ENCODE data around the gene NDNF.

NDNF gene

DNA sequence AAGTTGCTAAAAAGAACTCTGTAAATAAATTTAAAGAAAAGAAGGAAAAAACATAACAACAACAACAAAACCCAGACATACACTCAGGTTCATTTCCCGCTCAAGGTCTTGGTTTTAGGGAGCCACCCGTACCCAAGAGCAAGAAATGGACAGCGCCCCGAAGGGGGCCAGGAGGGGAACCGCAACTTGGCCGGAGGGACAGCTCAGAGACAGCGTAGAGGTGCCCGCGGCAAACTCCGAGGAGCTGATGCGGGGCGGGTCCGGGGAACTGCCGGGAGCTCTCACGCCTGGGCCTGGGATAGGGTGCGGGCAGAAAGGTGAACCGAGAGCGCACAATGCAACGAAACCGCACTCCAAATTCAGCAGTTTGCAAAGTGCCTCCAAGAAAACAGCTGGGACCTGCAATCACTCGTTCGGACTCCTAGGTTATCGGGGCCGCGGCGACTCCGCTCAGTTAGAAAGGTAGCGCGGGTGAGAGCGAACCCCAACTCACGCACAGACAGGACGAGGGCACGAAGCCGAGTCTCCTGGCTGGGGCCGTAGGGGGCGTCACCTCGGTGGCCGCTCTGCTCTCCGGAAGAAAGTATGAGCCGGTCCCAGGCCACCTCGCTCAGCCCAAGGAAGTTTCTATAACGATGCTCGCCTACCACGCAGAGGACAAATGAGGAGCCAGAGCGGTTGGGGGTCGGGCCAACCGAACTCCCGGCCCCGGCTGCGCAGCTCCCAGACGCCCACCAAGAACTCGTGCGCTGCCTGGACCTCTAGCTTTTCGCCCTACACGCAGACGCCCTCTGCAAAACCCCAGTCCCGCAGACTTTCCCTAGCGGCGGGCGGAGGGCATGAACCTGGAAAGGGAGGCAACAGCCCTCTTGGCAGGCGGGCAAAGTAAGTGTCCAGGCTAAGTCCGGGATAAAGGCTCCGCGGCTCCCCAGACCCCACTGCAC, 1.4 kb downstream of the NDNF start:
- DNase-seq, result no peak

DNA sequence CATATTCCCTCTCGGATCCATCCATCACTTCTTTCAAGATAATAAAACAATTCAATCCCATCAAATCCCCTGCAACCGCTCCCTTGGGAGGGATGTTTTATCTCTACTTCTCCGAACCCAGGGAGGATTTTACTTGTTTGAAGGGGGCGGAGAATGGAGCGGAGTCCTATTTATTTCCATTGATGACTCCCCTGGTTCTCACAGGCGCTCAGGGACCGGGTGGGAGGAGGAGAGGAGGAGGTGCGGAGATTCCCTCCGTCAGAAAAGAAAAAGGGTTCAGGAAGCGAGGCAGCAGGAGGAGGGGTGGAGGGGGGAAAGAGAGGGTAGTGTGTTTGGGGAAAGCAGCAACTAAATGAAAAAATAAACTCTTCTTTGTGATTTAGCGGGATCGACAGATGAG, 2.1 kb downstream of the NDNF start:
- DNase-seq, result no peak

DNA sequence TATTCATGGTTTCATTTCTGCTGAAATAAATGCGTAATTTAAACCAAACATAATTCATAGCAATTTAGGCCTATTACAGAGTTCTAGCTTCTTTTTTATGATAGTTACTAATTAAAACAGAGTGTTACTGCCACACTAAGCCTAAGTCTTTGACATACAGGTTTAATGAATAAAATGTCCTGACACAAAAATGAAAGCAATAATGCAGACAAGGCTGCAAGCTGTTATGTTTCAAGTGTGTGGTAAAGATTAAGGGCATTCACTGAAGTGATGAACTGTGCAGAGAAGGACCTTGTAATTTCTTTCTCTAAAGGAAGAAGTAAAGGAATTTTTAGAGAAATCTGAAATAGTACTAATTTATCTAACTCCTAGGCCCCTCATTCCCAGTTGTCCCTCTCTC, 2.9 kb downstream of the NDNF start:
- DNase-seq, result no peak

DNA sequence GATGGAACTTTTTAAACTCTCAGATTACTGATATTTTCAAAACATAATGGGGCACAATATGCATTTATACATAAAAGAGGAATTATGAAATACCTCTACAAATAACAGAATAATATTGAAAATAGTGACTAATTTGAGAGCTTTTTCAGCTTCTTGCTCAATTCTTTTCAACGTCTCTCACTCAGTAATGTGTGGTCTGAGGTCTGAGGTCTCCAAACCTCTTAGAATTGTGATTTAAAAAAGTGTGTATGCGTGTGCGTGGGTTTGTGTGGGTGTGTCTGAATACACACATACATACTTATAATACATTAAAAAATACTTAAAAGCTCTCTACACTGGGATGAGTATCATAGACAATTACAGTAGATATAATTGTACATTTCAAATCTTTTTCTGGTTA, 7.9 kb downstream of the NDNF start:
- no peak for DNase-seq

DNA sequence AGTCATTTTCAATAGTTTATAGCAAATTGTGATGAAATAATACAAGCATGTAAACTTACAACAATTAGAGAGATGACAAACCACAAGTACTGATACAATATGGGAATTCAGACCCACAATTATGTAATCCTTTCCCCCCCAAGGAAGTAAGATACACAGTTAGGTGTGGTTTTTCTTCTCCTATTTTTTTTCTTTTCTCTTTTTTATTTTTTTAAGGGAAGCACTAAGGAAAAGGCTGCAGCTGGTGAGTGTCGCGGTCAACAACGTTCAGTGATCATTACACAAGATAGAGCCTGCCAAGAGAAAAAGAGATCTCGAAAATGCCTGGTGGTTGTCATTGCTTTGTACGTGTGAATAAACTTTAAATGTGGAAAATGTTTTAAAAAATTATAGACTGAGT, 9.8 kb downstream of the NDNF start:
- DNase-seq, result no peak

DNA sequence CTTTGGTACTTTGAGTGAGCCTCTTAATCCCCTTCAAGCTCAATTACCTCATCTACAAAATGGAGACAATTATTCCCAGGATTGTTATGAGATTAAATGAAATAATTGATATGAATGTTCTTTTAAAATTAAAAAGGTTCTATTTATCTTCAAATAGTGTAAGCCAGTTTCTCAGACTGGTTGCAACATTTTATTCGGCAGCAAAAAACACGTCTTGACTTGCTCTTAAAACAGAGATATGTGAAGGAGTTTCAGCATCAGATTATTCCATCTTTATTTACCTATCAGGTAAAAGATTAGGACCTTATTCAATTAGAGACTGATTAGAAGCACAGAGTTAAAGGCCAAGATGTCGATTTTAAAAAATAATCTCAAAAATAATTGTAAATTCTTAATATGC, 10.5 kb downstream of the NDNF start:
- no peak for DNase-seq

DNA sequence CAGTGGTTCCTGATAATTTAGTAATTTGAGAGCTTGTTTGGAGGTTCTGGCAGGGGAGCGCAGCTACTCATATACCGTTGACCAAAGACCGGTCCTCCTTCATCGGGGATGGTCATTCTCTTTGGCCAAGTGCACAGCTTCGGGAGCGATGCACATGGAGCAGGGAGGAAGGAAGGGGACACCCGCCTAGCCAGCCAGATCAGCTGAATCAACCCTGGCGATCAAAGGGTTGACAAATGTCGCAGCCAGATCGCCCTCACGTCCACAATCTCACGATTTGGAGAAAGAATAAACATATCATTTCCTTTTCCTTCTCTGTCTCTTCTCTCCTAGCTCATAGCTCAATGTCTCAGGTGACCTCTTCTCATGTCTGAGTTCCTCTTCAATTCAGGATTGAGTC, 11.1 kb downstream of the NDNF start:
- no peak for DNase-seq

DNA sequence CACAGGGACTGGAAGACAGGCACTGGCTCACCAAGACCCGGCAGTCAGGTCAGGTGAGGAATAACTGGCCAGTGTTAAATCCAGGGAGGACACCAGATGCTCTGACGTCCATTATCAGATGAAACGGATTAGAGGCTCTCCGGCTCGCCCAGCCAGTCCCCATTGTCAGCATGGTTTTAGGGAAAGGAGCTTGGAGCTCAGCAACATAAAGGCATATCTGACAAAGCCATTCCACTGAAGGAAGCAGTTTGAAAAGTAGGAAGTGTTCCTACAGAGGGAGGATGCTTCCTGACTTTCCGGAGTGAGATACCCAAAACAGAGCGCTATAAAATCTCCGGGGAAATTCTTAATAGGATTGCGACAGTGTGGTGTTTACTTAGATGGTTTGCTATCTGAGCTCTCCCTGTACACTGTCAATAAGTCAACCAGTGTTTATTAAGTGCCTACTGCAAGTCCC, 14.8 kb downstream of the NDNF start:
- DNase-seq, result no peak

DNA sequence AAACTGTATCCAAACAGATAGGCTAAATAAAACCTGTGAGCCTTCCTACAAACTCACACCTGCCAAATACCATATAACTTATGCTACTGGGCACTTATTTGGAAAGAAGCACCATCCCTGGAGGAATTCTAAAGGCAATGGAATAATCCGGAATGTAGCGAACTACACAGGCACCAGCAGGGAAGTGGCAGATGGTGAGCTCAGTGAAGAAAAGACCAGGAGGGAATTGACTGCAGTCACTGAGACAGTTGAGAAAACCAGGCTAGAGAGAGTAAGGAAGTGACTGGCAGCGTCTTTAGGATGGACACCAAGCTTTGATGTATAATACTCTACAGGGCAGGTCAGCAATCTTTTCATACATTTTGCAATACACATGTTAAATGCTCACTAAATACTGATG, 16.3 kb downstream of the NDNF start:
- no peak for DNase-seq

DNA sequence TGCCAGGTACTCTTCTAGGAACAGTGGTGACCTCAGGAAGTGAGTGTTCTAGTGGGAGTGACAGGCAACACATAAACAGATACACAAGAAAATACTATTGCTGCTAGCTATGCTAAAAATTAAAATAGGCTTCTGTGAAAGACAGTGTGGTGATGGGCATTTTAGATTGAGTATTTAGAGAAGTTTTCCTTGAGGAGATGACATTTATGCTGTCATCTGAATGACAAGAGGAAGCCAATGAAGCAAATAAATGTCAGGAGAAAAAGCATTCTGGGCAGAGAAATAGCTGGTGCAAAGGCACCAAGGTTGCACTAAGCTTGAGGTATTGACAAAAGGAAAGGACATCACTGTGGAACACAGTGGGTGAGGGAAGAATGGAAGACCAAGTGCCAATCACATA, 18.0 kb downstream of the NDNF start:
- DNase-seq, result no peak

DNA sequence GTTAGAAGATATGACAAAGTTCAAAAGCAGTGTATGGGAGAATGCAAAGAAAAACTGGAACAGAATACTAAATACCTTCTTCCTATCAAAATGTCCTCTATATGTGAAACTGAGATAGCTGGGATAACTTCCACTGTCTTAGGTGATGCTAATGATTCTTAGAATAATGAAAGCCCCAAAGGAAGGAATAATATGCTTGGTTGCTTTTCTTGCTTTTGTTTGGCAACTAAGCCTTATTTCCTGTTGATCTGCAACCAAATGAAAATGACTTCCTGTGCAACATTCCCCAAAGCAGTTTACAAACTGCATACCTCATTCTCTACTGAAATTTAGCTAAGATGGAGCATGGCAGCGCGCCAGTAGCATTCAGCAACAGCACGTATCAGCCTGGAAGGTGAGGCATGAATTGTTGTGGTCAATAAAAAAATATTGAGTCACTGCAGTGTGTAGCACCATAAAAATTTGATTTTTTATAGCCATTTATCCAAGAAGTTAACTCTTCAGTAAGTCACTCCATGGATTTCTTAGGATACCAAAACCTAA, 18.7 kb downstream of the NDNF start:
- no peak for DNase-seq

DNA sequence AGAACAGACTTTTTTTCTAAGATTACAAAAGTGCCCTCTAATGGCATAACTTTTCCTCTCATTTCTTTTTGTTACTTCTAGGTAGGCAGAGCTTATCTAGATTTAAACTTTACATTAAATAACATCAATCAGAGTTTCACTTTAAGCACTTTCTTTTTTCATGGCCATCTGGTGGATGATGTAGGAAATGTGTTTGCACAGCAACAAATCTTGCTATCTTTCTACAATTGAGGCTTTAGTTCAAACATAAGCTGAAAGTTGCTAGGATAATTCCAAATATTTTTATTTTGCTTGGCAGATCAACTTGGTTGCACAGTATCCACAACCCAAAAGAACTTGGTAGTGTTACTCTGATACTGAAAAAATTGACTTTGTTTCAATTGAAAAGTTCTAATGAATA, 22.0 kb downstream of the NDNF start:
- DNase-seq, result no peak

DNA sequence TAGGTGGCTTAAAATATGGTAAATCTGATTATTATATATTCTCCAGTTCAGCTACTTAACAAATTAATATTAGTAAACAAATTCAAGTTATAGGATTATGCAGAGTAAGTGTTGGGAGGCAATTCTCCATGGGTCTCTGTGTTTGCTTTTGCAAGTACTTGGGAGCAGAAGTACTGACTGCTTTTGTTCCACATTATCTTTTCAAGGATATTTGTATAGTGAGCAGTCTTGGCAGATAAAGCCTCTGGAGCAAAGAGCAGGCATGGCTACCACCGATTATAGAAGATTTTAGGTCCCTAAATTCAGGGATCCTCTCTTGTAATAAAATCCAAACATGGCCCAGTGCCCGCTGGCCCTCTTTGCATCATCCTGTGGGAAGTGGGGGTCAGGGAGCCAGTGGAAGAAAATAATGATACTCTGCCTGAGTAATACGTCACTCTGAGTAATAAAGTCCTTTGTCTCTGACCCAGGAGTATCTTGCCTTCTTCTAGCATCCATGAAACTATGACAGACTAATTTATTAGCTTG, 23.2 kb downstream of the NDNF start:
- DNase-seq, result no peak

DNA sequence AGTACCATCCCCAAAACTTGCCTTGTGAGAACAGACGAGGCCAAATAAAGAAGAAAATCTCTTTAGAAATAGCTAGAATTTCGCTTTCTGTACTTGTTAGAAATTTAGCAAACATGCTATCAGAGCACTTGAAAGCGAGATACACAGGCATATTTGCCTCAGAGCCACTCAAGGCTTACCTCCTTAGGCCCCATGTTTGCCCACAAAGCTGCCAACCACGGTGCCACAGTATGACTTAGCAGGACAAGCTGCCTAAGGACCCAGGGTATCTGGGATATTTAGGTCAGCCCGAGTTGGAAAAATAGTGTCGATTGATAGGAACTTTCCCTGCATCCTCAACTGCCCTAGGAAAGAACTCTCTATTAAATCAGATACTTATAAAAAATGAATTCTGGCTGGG, 24.2 kb downstream of the NDNF start:
- DNase-seq, result no peak

DNA sequence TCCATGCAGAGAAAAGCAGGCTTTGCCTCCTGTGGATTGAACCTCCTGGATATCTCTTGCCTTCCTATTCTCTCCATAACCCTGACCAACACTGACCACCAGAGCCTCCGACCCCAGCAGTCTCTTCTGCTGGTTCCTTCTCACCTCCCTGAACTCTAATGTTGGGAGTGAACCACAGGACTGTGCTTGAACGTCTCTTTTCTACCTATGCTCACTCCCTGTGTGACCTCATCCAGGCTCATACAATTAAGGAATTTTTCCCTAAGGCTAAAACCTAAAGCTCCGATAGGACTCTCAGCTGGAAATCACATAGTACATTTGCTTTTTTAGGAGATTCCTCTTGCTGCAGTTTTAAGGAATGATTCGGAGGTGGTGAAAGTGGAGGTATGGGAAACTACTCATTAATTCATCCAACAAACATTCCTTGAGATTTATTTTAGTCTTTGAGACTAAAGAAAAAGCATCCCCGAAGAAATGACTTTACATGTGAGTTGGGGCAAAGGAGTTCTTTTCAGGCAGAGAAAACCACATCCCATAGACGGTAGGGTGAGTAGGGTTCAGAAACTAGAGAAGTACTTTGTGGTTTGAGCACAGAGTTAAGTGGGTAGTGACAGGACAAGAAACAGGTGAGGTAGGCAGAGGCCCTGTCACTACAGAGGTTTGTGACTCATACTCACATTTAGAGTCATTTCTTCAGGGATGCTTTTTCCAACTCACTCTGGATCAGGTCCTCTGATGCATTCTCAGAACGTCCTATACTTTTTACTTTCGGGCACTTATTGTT, 30.8 kb downstream of the NDNF start:
- DNase-seq, result no peak

DNA sequence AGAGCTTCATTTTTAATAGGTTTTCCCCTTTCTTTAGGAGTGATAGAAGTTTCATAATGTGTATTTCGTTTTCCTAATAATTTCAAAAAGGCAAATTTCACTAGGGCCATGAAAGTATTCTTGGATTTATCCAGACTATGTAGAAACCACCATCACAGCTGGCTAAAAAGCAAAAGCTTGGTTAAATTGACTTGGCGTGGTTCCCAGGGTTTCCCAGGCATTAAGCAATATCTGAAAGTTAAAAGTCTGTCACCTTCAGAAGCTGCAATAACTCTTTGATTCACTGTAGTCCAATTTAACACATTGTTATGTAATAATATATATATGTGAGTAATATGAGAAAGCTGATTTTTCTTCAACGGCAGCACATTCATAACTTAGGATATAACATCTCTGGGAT, 38.3 kb downstream of the NDNF start:
- DNase-seq, result no peak

DNA sequence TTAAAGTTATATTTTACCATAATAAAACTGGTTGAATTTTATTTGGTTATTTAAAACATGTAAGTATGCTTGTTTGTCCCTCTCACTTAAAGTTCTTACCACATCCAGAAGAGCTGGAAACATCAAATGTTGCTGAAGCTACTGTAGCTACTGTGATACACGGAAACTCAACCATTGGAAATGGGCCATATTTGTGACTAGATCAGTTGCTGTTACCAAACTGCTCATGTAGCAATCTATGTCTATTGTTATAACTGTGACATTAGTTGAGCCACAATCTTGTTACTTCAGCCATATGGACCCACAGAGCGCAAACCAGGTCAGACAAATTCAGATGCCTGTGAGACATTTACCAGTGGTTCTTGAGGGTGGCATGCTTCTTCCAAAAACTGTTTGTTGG, 41.6 kb downstream of the NDNF start:
- DNase-seq, result no peak

DNA sequence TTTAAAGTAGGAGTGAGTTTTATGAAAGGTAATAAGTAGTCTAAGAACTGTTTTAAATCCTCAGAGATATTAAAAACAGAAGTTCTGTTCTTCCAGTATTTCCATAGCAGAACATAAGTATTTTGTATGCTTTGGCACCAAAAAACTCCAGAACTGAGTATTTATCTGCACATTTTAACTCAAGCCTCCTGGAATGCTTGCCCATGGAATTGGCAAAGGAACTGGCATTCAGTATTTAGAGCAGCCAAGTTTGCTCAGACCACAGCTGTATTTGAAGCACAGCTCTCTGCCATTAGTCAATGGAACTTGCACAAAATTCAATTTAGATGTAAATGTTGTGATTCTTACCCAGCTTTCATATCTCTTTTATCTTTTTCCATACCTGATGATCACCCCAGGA, 42.2 kb downstream of the NDNF start:
- DNase-seq, result no peak

DNA sequence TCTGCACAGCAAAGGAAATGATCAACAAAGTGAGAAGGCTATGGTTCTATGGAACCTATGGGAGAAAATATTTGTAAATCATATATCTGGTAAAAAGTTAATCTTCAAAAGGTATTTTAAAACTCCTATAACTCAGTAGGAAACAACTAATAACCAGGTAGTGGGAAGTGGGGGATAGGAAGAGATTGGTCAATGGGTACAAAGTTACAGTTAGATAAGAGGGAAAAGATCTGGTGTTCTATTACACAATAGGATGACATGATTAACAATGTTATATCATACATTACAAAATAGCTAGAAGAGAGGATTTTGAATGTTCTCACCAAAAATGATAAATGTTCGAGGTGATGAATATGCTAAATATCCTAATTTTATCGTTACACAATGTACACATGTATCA, 46.3 kb downstream of the NDNF start:
- DNase-seq, result no peak

DNA sequence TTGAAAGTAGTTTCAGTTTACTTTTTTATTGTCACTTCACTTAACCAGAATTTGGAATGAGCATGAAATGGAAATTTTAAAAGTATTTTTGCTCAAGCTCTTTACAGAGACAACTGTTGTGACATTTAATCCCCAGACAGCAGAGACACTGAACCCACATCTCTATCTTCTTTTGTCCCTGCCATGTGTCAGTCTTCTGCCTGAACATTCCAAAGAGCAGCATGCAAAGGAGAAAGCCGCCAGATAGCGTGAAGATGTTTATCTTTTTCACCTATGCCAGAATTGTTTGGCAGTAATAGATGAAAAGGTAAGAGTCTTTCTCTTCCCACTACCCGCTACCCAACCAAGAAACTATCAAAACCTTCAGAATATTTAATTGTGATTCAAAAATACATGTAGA, 46.8 kb downstream of the NDNF start:
- DNase-seq, result no peak

DNA sequence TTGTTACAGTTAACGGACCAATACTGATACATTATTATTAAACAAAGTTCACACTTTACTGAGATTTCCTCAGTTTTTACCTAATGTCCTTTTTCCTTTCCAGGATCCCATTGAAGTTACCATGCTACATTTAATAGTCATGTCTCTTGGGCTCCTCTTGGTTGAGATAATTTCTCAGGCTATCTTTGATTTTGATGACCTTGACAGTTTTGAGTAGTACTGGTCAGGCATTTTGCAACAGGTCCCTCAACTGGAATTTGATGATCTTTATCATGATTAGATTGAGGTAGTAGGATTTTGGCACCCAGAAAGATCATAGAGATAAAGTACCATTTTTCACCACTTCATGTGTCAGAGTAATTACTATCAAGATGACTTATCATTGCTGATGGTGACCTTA, 53.8 kb downstream of the NDNF start:
- DNase-seq, result no peak

DNA sequence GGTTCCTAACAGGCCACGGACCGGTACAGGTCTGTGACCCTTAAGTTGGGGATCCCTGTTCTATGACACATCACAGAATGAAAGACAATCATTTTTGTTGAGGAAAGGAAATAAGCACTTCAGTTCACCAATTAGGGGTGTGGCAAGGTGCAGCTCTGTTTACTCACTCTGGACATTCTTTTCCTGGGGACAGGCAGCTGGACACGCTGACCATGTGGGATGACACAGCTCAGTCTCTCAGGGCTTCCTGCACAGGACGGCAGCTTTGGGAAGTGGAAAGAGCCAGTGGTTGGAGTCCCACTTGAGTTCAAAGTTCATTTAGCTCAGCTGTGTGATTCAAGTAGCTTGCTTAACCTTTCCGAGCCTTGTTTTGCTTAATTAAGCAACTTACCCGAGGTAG, 55.7 kb downstream of the NDNF start:
- no peak for DNase-seq

DNA sequence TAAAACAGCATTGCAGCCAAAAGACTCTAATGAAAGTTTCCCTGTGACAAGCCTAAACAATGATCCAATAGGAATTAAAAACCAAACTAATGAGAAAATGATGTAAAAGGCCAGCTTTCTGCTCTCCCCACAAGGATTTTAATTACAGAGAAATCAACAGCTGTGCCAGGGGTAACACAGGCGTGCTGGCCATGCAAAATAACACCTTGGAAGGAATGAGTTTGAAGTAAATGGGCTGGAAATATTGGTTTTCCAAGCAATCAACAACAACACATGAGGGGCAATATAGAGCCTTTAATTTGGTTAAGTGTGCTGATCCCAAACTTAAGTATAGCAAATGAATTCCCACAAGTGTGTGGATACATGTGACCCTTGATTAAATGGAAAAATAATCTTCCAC, 56.9 kb downstream of the NDNF start:
- no peak for DNase-seq

DNA sequence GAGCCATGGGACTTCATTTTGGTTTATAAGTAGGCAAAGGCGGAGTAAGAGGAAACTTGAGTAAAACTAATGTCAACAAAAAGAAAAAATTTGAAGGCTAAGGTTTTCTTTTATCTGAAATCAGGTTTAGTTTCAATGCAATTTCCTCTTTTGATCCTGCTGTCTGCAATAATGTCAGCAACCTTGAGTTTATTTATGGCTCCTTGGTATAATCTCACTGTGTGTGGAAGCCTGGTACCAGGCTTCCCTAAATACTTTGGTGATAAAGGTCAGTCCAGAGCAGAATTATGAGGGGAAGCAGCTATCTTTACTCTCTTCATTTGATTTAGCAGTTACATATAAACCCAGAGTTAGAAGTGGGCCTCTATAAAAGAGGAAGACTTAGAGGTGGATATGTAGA, 57.8 kb downstream of the NDNF start:
- no peak for DNase-seq

All from NCI-H526 treated with DMSO at 0.1 percent for 48 hours (cell line).